ENCODE results near the gene SLC37A4.
"Not testable (repeated sequence)": the region's sequence is repeated elsewhere in the genome, so short reads cannot be mapped to it uniquely, and the experiment has no call there.

- TF ChIP-seq MYC (IDR thresholded peaks at IDR 0.05; ENCODE audit: low read depth, low read length); EZH2 (IDR thresholded peaks at IDR 0.05; ENCODE audit: borderline replicate concordance, low read depth, low read length, severe bottlenecking); CTCF (IDR thresholded peaks at IDR 0.05; ENCODE audit: extremely low read depth in 1 of 2, insufficient read depth in 1 of 2, low read depth in 1 of 2, low read length in 2 of 2); JUN (IDR thresholded peaks at IDR 0.05; ENCODE audit: borderline replicate concordance, insufficient read depth, insufficient read length, low read depth); POLR2A (IDR thresholded peaks at IDR 0.05; ENCODE audit: low read depth, low read length); MAX (IDR thresholded peaks at IDR 0.05; ENCODE audit: insufficient read depth, insufficient read length); POLR2AphosphoS5 (IDR thresholded peaks at IDR 0.05; ENCODE audit: insufficient read depth, low read depth, low read length): not testable (repeated sequence)
Observed at GRCh38 chr11:118991486-118992038, 39.1 kb downstream of the SLC37A4 start.

All from endothelial cell of umbilical vein (primary cell).